ENCODE measurements around the gene SLC25A23. TPM values are rescaled to one million over a fixed set of nuclear protein-coding genes. Genes with fewer than 3 reads are reported as not detected.

The SLC25A23 gene
- total and polyA plus RNA-seq, 2 of the 4 experiments (the other 2 are of a cell fraction), result 7.0 to 7.6 TPM

DNA sequence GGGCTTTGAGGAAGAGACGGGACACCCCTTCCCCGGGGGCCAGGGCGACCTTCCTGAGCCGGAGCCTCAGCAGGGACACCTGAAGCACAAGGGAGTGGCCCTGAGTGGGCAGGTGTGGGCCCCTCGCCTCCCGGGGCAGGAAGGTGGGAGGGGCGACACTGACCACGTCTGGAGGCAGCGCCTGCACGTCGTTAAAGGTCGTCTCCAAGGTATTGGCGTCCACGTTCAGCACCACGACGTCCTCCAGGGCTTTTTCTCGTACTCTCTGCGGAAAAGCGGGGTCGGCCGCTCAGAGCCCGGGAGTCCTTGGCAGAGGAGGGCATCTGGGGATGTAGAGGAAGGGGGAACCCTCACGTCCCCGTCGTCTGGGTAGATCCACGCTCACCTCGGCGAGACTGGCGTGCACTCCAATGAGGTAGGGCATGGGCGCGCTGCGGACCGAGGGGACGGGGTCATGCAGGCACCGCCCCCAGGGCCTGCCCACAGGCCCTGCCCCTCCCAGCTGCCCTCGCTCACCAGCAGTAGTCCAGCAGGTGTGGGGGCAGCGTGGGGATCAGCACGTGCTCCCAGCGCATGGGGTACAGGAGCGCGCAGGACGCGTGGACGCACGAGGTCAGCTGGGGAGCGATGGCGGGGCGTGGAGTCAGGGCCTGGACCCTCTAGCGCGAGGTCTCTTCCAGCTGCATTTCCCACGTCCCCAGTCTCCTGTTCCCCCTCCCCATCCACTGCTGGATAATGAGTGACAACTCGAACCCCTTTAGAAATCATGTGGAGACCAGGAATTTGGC is 15.9 kb upstream of the SLC25A23 start:
- ChIA-PET POLR2A (ENCODE audit: unreplicated experiment) (no interaction called here), CTCF (no interaction called here)
- Histone ChIP-seq H4K91ac (ENCODE audit: insufficient read depth, low read depth, low read length) (no peak overlapping the region), H2AK9ac (replicated peaks; ENCODE audit: low read depth, low read length, poor library complexity) (no peak overlapping the region), H3K27ac (ENCODE audit: insufficient read depth, low read length) (no peak overlapping the region), H2BK20ac (ENCODE audit: low read depth, low read length) (no peak overlapping the region), H2AFZ (replicated peaks; ENCODE audit: low read length, poor library complexity) (peak overlapping the region; percentile 69), H2BK120ac (ENCODE audit: low read depth, low read length) (no peak overlapping the region), H2BK15ac (ENCODE audit: low read depth, low read length) (no peak overlapping the region), H4K5ac (ENCODE audit: low read depth, low read length) (no peak overlapping the region), H3K9ac (ENCODE audit: low read depth, low read length) (no peak overlapping the region), H3K18ac (ENCODE audit: low read depth, low read length) (no peak overlapping the region), H3K56ac (ENCODE audit: extremely low read depth, insufficient read depth, low read length) (no peak overlapping the region), H2AK5ac (ENCODE audit: low read depth, low read length) (no peak overlapping the region), H4K20me1 (ENCODE audit: insufficient read depth, low read length) (no peaks in the 10 kb centered on the region), H3K4me2 (ENCODE audit: low read depth, low read length) (no peak overlapping the region), H3K79me1 (ENCODE audit: low read depth in 1 of 2, low read length in 2 of 2) (no peaks in the 10 kb centered on the region), H2BK5ac (ENCODE audit: low read depth, low read length, poor library complexity, severe bottlenecking) (no peak overlapping the region), H3K36me3 (ENCODE audit: control insufficient read depth, insufficient read depth, low read length) (no peaks in the 10 kb centered on the region), H3K4me1 (ENCODE audit: control insufficient read depth, insufficient read depth, low read length) (no peaks in the 10 kb centered on the region), H3K23ac (ENCODE audit: low read depth, low read length) (no peak overlapping the region), H3K27me3 (ENCODE audit: control insufficient read depth, insufficient read depth, low read length) (peaks cover 12% of the 10 kb centered on the region), H3K9me3 (ENCODE audit: control insufficient read depth, insufficient read depth, low read length) (peaks cover 3% of the 10 kb centered on the region; the same call in 1 of the 2 replicates), H3K9me1 (ENCODE audit: insufficient read depth, low read length) (no peaks in the 10 kb centered on the region), H3K4ac (ENCODE audit: low read depth, low read length) (no peak overlapping the region), H4K8ac (ENCODE audit: low read depth in 2 of 2, low read length in 2 of 2) (no peak overlapping the region), H3K4me3 (ENCODE audit: insufficient read depth, low read depth, low read length) (no peak overlapping the region), H3K14ac (replicated peaks; ENCODE audit: low read depth, low read length) (no peak overlapping the region)
- WGBS, 2 experiments (ENCODE audit: extremely low coverage in 2 of 2, insufficient read length in 1 of 2), result 5% methylated on average over 19 of the region's 52 CpGs; no CpG with 5 or more reads in 1 of the 2 experiments
- no peak for ATAC-seq (ENCODE audit: low read depth)
- no peak for DNase-seq
- TF ChIP-seq BHLHE40 (IDR thresholded peaks at IDR 0.05; ENCODE audit: low read depth, low read length) (no peak), CEBPB (IDR thresholded peaks at IDR 0.05; ENCODE audit: low read depth, low read length) (no peak), SMC3 (IDR thresholded peaks at IDR 0.05; ENCODE audit: low read depth, low read length) (no peak), MXI1 (IDR thresholded peaks at IDR 0.05; ENCODE audit: borderline replicate concordance, low read depth, low read length) (no peak), POLR2A (IDR thresholded peaks at IDR 0.05; ENCODE audit: low read depth, low read length) (no peak)
- TF ChIP-seq, protein P1, sequence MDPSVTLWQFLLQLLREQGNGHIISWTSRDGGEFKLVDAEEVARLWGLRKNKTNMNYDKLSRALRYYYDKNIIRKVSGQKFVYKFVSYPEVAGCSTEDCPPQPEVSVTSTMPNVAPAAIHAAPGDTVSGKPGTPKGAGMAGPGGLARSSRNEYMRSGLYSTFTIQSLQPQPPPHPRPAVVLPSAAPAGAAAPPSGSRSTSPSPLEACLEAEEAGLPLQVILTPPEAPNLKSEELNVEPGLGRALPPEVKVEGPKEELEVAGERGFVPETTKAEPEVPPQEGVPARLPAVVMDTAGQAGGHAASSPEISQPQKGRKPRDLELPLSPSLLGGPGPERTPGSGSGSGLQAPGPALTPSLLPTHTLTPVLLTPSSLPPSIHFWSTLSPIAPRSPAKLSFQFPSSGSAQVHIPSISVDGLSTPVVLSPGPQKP (IDR thresholded peaks at IDR 0.05; ENCODE audit: borderline replicate concordance, low read depth, low read length), result no peak
- TF ChIP-seq, protein P2, sequence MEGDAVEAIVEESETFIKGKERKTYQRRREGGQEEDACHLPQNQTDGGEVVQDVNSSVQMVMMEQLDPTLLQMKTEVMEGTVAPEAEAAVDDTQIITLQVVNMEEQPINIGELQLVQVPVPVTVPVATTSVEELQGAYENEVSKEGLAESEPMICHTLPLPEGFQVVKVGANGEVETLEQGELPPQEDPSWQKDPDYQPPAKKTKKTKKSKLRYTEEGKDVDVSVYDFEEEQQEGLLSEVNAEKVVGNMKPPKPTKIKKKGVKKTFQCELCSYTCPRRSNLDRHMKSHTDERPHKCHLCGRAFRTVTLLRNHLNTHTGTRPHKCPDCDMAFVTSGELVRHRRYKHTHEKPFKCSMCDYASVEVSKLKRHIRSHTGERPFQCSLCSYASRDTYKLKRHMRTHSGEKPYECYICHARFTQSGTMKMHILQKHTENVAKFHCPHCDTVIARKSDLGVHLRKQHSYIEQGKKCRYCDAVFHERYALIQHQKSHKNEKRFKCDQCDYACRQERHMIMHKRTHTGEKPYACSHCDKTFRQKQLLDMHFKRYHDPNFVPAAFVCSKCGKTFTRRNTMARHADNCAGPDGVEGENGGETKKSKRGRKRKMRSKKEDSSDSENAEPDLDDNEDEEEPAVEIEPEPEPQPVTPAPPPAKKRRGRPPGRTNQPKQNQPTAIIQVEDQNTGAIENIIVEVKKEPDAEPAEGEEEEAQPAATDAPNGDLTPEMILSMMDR (conservative IDR thresholded peaks at IDR 0.05; ENCODE audit: low read depth, low read length), result no peak
- in situ Hi-C loops (cut with MboI; ENCODE audit: low sequenced_read_pairs), result no loop called here
- intact Hi-C loops (cut with micrococcal nuclease), result no loop called here
- BruUV-seq (replicated peaks), result no TSS peak
- dilution Hi-C loops (cut with HindIII; ENCODE audit: low sequenced_read_pairs, unreplicated experiment), result no loop called here
